Neural progenitor cell (in vitro differentiated cells): Measurements from ENCODE around the gene ATG13. TPM values are rescaled to one million over a fixed set of nuclear protein-coding genes. Genes with fewer than 3 reads are reported as not detected.

Experiments used
- DNase-seq: peaks from one replicate; pipeline ENCODE4 v3.0.0-alpha.2; 2016; ENCODE audit warnings: low spot score
- H2AFZ ChIP-seq: fragments of 200-600 bp; sonication (generic); replicated peaks from 2 replicates; pipeline ENCODE4 v1.6.1; 2016; ENCODE audit warnings: antibody characterized with exemption
- H3F3A ChIP-seq: fragments of 200-600 bp; sonication (generic); 2 replicates; pipeline ENCODE4 v1.6.1; 2016; ENCODE audit warnings: antibody characterized with exemption, low read depth
- H3K27ac ChIP-seq: fragments of 200-600 bp; sonication (generic); 2 replicates; pipeline ENCODE4 v1.5.1; 2016; ENCODE audit warnings: mild to moderate bottlenecking
- H3K27me3 ChIP-seq: fragments of 200-600 bp; sonication (generic); 2 replicates; pipeline ENCODE4 v1.6.1; 2016; ENCODE audit warnings: mild to moderate bottlenecking, moderate library complexity
- H3K36me3 ChIP-seq: fragments of 200-600 bp; sonication (generic); 2 replicates; pipeline ENCODE4 v1.5.1; 2016
- H3K4me1 ChIP-seq: fragments of 200-600 bp; sonication (generic); 2 replicates; pipeline ENCODE4 v1.6.1; 2016; ENCODE audit warnings: mixed run types
- H3K4me2 ChIP-seq: fragments of 200-600 bp; sonication (generic); 2 replicates; pipeline ENCODE4 v1.6.1; 2016
- H3K4me3 ChIP-seq: fragments of 200-600 bp; sonication (generic); 2 replicates; pipeline ENCODE4 v1.5.1; 2016
- H3K79me2 ChIP-seq: fragments of 200-600 bp; sonication (generic); 2 replicates; pipeline ENCODE4 v1.6.1; 2016; ENCODE audit warnings: low read depth
- H3K9ac ChIP-seq: fragments of 200-600 bp; sonication (generic); 2 replicates; pipeline ENCODE4 v1.6.1; 2016
- H3K9me3 ChIP-seq: fragments of 200-600 bp; sonication (generic); 2 replicates; pipeline ENCODE4 v1.5.1; 2016; ENCODE audit warnings: low read depth
- H4K20me1 ChIP-seq: fragments of 200-600 bp; sonication (generic); 2 replicates; pipeline ENCODE4 v1.6.1; 2016; ENCODE audit warnings: low read depth
- H3K27ac Mint-ChIP-seq: 3 replicates; pipeline ENCODE4 v1.8.0; 2021; ENCODE audit warnings: mixed read lengths
- H3K27me3 Mint-ChIP-seq: 2 replicates; pipeline ENCODE4 v1.8.0; 2022; ENCODE audit warnings: low read depth, mild to moderate bottlenecking, inconsistent platforms, moderate library complexity, mixed read lengths; ENCODE audit not compliant: insufficient read depth
- H3K36me3 Mint-ChIP-seq: 3 replicates; pipeline ENCODE4 v1.8.0; 2021; ENCODE audit warnings: mixed read lengths
- H3K4me1 Mint-ChIP-seq: 3 replicates; pipeline ENCODE4 v1.8.0; 2021; ENCODE audit warnings: mixed read lengths
- H3K4me3 Mint-ChIP-seq: 3 replicates; pipeline ENCODE4 v1.8.0; 2021; ENCODE audit warnings: mild to moderate bottlenecking, moderate library complexity, mixed read lengths
- H3K9me3 Mint-ChIP-seq: 3 replicates; pipeline ENCODE4 v1.8.0; 2020; ENCODE audit warnings: mixed read lengths
- EZH2 ChIP-seq: fragments of 200-600 bp; sonication (generic); IDR thresholded peaks from 2 replicates; pipeline ENCODE4 v1.6.1; 2017; ENCODE audit warnings: antibody characterized with exemption, mild to moderate bottlenecking, moderate library complexity
- EZH2phosphoT487 ChIP-seq: fragments of 200-600 bp; sonication (generic); IDR thresholded peaks from 2 replicates; pipeline ENCODE4 v1.6.1; 2017; ENCODE audit warnings: antibody characterized with exemption
- total RNA-seq: library from RNA; depleted of rRNA; stranded (reverse); fragments of >200 nt; gene quantifications from 2 replicates; pipeline ENCODE4 v1.2.3, GENCODE V29; 2015; ENCODE audit warnings: low replicate concordance
- TF ChIP-seq, protein P1 (sequence below): fragments of 200-600 bp; sonication (generic); IDR thresholded peaks from 2 replicates; pipeline ENCODE4 v1.5.1; 2017; ENCODE audit warnings: antibody characterized with exemption, mild to moderate bottlenecking

The ATG13 gene
- 75.4 and 88.5 TPM in 2 replicates for total RNA-seq

DNA sequence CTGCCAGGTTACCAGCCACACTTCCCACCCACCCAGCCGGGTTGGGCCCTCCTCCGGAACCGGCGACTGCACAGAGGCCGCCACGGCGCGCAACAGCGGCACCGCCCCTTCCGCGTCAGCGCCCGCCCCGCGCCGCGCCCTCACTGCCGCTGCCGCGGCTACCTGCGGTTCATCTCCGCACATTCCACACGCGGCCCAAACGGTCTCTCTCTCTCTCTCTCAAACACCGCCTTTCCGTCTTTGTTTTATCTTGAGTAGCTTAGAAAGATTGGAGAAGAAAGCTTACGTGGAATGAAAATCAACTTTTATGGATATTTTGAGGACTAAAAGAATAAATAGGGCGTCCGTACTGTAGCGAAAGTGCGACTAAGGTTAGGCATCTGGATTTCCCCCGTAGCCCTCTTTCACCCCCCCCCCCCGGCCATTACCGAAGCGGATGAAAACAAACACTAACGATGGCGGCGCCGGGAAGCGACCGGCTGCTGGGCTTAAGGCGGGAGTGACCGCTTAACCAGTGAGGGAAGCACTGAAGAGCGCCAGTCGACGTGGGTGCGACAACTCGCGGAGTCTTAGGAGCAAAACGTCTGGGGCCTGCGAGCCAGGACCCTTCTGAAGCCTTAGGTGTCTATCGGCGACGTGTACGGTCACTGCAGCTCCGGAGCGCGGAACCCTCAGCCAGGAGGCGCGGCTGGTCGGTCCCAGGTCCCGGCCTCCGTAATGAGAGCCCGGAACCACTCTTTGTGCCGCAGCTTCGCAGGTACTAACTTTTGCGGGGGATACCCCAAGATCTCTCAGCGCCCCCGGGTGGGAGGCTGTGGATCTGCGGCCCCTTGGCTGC is at the start of gene ATG13, which contains the start of gene HARBI1:
ATG13 (plus strand) TSS at position 420 of the 838 bp plus-strand sequence. CDS start 26,739 bp downstream, outside the sequence.
HARBI1 (minus strand) TSS at position 94 of the 838 bp plus-strand sequence. CDS start 990 bp downstream, outside the sequence.
- H2AFZ ChIP-seq, result peak within 1 kb of the TSS; percentile 94
- H3K4me2 ChIP-seq, result peak within 1 kb of the TSS; percentile 88
- Mint-ChIP-seq H3K27me3 (peaks cover 5% of the 10 kb centered on the region), H3K4me1 (peaks cover 26% of the 10 kb centered on the region), H3K9me3 (no peaks in the 10 kb centered on the region), H3K4me3 (peak within 1 kb of the TSS; percentile 98), H3K36me3 (peaks cover under 1% of the 10 kb centered on the region), H3K27ac (peak within 1 kb of the TSS; percentile 100)
- no peaks in the 10 kb centered on the region for H3K9me3 ChIP-seq
- H3K27ac ChIP-seq, result peak within 1 kb of the TSS; percentile 98
- peaks cover 13% of the 10 kb centered on the region for H3F3A ChIP-seq
- H3K27me3 ChIP-seq, result no peaks in the 10 kb centered on the region
- no peaks in the 10 kb centered on the region for H4K20me1 ChIP-seq
- H3K4me3 ChIP-seq, result peak within 1 kb of the TSS; percentile 92
- peak within 1 kb of the TSS; percentile 99 for H3K9ac ChIP-seq
- no peaks in the 10 kb centered on the region for H3K36me3 ChIP-seq
- peaks cover 11% of the 10 kb centered on the region for H3K4me1 ChIP-seq
- peaks cover 51% of the 10 kb centered on the region for H3K79me2 ChIP-seq
- TF ChIP-seq, protein P1, sequence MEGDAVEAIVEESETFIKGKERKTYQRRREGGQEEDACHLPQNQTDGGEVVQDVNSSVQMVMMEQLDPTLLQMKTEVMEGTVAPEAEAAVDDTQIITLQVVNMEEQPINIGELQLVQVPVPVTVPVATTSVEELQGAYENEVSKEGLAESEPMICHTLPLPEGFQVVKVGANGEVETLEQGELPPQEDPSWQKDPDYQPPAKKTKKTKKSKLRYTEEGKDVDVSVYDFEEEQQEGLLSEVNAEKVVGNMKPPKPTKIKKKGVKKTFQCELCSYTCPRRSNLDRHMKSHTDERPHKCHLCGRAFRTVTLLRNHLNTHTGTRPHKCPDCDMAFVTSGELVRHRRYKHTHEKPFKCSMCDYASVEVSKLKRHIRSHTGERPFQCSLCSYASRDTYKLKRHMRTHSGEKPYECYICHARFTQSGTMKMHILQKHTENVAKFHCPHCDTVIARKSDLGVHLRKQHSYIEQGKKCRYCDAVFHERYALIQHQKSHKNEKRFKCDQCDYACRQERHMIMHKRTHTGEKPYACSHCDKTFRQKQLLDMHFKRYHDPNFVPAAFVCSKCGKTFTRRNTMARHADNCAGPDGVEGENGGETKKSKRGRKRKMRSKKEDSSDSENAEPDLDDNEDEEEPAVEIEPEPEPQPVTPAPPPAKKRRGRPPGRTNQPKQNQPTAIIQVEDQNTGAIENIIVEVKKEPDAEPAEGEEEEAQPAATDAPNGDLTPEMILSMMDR, result peak; percentile 76
- TF ChIP-seq EZH2 (peak; percentile 44), EZH2phosphoT487 (no peak)
- DNase-seq, result peak; percentile 95

DNA sequence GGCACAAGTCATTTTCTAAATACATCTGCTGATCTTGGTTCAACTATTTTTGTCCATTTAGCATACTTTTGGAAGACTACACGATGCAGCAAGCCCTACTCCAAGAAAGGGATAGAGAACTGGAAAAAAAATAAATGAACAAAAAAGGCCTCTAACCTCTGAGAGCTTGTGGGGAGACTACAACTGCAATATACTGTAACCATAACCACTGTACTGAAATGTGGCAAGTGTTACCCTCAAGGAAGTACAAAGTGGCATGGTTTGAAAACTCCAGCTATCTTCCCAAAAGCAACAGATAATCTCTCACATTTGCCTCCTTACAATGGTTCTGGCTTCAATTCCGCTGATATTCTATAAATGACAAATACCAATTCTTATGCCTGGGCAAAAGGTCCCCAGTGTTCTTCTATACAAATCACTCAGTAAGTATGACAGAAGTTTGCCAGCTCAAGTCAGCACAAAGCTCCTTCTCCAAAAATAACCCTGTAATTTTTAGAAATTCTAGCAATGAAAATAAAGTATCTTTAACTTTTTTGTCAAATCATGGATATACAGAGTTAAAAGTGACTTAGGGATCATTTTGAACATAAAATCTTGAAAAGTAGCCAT is 46.5 kb upstream of the ATG13 start:
- Histone ChIP-seq H3K4me2 (no peak overlapping the region), H3K9me3 (no peaks in the 10 kb centered on the region), H2AFZ (no peak overlapping the region), H4K20me1 (peaks cover 5% of the 10 kb centered on the region), H3K79me2 (peaks cover 90% of the 10 kb centered on the region), H3K4me3 (no peak overlapping the region), H3K36me3 (no peaks in the 10 kb centered on the region), H3K27ac (no peak overlapping the region), H3K27me3 (no peaks in the 10 kb centered on the region), H3K4me1 (no peaks in the 10 kb centered on the region), H3K9ac (no peak overlapping the region), H3F3A (no peaks in the 10 kb centered on the region)
- TF ChIP-seq EZH2 (no peak), EZH2phosphoT487 (no peak)
- TF ChIP-seq, protein P1, result no peak
- Mint-ChIP-seq H3K9me3 (peaks cover 5% of the 10 kb centered on the region), H3K27me3 (no peaks in the 10 kb centered on the region), H3K4me3 (no peak overlapping the region), H3K27ac (no peak overlapping the region), H3K4me1 (no peaks in the 10 kb centered on the region), H3K36me3 (peaks cover 5% of the 10 kb centered on the region)
- no peak for DNase-seq

DNA sequence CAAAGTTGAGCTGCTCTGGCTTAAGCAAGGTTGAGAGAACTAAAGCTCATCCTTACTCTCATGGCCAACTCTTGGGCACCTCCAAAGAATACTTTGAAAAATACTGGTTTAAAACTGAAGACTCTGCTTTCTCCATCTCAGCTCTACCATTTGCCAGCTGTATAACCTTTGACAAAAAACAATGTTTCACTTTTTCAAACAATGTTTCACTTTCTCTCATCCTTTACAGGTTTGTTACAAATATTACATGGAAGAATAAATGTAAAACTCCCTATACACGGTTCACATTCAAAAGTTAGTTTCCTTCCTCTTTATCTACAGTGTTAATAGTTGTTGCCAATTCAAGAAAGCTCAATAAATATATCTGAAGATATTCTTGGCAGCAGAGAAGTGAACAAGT is 42.7 kb upstream of the ATG13 start:
- no peaks in the 10 kb centered on the region for H3K4me1 ChIP-seq
- no peaks in the 10 kb centered on the region for H3F3A ChIP-seq
- TF ChIP-seq EZH2phosphoT487 (no peak), EZH2 (no peak)
- TF ChIP-seq, protein P1, result no peak
- H3K27me3 ChIP-seq, result no peaks in the 10 kb centered on the region
- Mint-ChIP-seq H3K27ac (no peak overlapping the region), H3K36me3 (peaks cover 14% of the 10 kb centered on the region), H3K27me3 (no peaks in the 10 kb centered on the region), H3K9me3 (peaks cover 5% of the 10 kb centered on the region), H3K4me3 (no peak overlapping the region), H3K4me1 (no peaks in the 10 kb centered on the region)
- peaks cover 11% of the 10 kb centered on the region for H4K20me1 ChIP-seq
- no peak for DNase-seq
- H3K4me2 ChIP-seq, result no peak overlapping the region
- no peak overlapping the region for H3K27ac ChIP-seq
- H3K79me2 ChIP-seq, result peaks cover 91% of the 10 kb centered on the region
- H3K9me3 ChIP-seq, result no peaks in the 10 kb centered on the region
- H3K9ac ChIP-seq, result no peak overlapping the region
- H3K36me3 ChIP-seq, result no peaks in the 10 kb centered on the region
- no peak overlapping the region for H2AFZ ChIP-seq
- no peak overlapping the region for H3K4me3 ChIP-seq
